BJ (cell line): ENCODE data around the gene IL17RC. TPM values are rescaled to one million over a fixed set of nuclear protein-coding genes. Genes with fewer than 3 reads are reported as not detected.
"Not testable (repeated sequence)": the region's sequence is repeated elsewhere in the genome, so short reads cannot be mapped to it uniquely, and the experiment has no call there.

Experiments
- CTCF ChIA-PET: fragments of 350-600 bp; formaldehyde crosslinking; extraction: SDS; loops from one replicate; lab custom pipeline; 2021; ENCODE audit warnings: antibody characterized with exemption, inconsistent platforms; lab: Yijun Ruan, JAX
- POLR2A ChIA-PET: fragments of 300-600 bp; sonication (Branson Sonifier 250); formaldehyde crosslinking; extraction: SDS; loops from one replicate; lab custom pipeline; 2021; ENCODE audit warnings: antibody characterized with exemption; lab: Charles Lee
- DNase-seq: peaks from one replicate; pipeline ENCODE4 v3.0.0-alpha.2; 2011; ENCODE audit warnings: low read depth
- H3K27me3 ChIP-seq: 2 replicates; pipeline ENCODE4 v1.6.0; 2011; ENCODE audit warnings: low read length; ENCODE audit not compliant: control insufficient read depth, insufficient read depth
- H3K36me3 ChIP-seq: 2 replicates; pipeline ENCODE4 v1.5.1; 2011; ENCODE audit warnings: low read length; ENCODE audit not compliant: control insufficient read depth, insufficient read depth
- H3K4me3 ChIP-seq: 2 replicates; pipeline ENCODE4 v1.5.1; 2011; ENCODE audit warnings: low read depth, mild to moderate bottlenecking, control low read depth, low read length
- CTCF ChIP-seq: IDR thresholded peaks from 2 replicates; pipeline ENCODE4 v1.5.1; 2011; ENCODE audit warnings: low read depth, mild to moderate bottlenecking, control low read depth, inconsistent platforms, low read length, moderate library complexity; ENCODE audit not compliant: insufficient read depth
- polyA plus RNA-seq: library from polyadenylated mRNA; depleted of rRNA; stranded (reverse); fragments of >200 nt; gene quantifications from 2 replicates; pipeline ENCODE4 v1.2.3, GENCODE V29; 2011

The IL17RC gene
- polyA plus RNA-seq, 1 experiment, result 28.1 TPM

DNA sequence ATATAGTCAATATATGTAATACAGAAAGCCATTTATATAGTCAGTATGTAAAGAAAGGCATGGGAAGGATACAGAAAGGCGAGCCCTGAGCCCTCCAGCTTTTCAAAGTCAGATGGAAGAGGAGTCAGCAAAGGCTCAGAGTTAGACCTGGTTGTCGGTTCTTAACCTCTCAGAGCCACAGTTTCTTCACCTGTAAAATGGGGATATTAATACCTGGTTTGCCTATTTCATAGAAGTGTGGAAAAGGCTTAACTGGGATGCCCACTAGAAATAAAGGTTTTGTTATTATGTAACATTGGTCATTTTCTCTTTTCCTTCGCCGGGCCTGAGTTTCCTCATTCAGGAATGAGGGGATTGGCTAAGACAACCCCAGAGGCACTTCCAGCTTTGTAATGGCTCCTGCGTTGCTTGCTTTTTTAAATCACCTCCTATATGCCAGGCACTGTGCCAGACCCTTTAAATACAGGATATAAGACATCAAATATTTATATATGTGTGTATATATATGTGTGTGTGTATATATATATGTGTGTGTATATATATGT lies 19.1 kb downstream of the IL17RC start:
- no peak overlapping the region for H3K4me3 ChIP-seq
- CTCF ChIA-PET, result interaction anchor here (2.4 kb wide), 1 partner anchor 10 kb away, joined by 19 read pairs; no protein-coding TSS in a partner anchor
- DNase-seq, result no peak
- H3K27me3 ChIP-seq, result no peaks in the 10 kb centered on the region
- no peak for TF ChIP-seq CTCF
- peaks cover 3% of the 10 kb centered on the region; the same call in 1 of the 2 replicates for H3K36me3 ChIP-seq
- POLR2A ChIA-PET, result no interaction called here

DNA sequence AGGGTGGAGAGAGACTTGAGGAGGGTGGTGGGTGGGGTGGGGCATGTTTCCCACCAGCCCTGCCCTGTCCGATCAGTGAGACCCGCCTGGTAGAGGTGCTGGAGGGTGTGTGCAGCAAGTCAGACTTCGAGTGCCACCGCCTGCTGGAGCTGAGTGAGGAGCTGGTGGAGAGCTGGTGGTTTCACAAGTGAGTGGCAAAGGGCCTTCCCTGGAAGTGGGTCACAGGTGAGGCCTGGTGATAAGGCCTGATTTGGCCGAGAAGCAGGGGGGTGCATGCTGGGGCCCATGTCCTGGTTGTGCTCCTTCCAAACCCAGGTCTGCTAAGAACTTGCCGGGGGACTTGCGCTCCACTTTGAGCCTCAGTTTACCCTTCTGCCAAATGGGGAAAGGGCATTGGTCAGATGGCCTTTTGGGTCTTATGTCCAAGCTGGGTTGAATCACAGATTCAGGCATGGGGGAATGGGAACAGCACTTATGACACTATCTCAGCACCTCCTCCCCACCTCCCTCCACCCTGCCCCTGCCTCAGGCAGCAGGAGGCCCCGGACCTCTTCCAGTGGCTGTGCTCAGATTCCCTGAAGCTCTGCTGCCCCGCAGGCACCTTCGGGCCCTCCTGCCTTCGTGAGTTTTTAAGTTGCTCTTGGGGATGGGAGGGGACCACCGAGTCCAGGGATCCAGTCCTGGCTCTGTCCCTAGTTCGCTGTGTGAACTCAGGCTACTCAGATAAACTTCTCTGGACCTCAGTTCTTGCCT lies 20.8 kb downstream of the IL17RC start:
- TF ChIP-seq CTCF, result no peak
- H3K36me3 ChIP-seq, result peaks cover 5% of the 10 kb centered on the region
- DNase-seq, result no peak
- H3K27me3 ChIP-seq, result no peaks in the 10 kb centered on the region
- POLR2A ChIA-PET, result no interaction called here
- CTCF ChIA-PET, result interaction anchor here (1.1 kb wide), 1 partner anchor 9 kb away, joined by 6 read pairs; no protein-coding TSS in a partner anchor
- H3K4me3 ChIP-seq, result no peak overlapping the region

DNA sequence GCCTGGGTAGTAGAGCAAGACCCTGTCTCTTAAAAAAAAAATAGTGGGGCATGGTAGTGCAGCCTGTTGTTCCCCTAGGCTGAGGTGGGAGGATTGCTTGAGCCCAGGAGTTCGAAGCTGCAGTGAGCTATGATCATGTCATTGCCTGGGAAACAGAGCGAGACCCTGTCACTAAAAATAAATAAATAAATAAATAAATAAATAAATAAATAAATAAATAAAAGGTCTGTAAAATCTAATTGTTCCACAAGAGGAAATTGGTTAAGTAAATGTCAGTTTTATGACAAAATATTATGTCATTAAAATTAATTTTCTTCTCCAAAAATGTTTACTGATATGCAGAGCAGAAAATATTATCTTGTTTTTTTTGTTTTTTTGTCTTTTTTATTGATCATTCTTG lies 22.1 kb downstream of the IL17RC start:
- H3K27me3 ChIP-seq, result no peaks in the 10 kb centered on the region
- H3K36me3 ChIP-seq, result peaks cover 6% of the 10 kb centered on the region
- POLR2A ChIA-PET, result interaction anchor here (0.5 kb wide), 1 partner anchor 558 kb away, joined by 3 read pairs; no protein-coding TSS in a partner anchor
- no peak for DNase-seq
- no peak overlapping the region for H3K4me3 ChIP-seq
- CTCF ChIA-PET, result no interaction called here
- no peak for TF ChIP-seq CTCF

DNA sequence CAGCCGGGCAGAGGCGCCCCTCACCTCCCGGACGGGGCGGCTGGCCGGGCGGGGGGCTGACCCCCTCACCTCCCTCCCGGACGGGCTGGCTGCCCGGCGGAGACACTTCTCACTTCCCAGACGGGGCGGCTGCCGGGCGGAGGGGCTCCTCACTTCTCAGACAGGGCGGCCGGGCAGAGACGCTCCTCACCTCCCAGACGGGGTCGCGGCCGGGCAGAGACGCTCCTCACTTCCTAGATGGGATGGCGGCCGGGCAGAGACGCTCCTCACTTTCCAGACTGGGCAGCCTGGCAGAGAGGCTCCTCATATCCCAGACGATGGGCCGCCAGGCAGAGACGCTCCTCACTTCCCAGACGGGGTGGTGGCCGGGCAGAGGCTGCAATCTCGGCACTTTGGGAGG lies 23.0 kb downstream of the IL17RC start:
- DNase-seq, H3K4me3 ChIP-seq, POLR2A ChIA-PET, CTCF ChIA-PET, H3K36me3 ChIP-seq, H3K27me3 ChIP-seq: not testable (repeated sequence)

DNA sequence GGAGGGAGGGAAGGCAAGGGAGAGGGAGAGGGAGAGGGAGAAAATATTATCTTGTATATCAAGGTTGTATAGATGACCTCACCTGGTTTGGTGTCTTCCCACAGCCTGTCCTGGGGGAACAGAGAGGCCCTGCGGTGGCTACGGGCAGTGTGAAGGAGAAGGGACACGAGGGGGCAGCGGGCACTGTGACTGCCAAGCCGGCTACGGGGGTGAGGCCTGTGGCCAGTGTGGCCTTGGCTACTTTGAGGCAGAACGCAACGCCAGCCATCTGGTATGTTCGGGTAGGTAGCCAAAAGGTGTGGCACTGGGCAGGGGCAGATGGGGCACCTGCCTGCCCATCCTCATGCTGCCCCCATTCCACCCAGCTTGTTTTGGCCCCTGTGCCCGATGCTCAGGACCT lies 23.8 kb downstream of the IL17RC start:
- Histone ChIP-seq H3K4me3 (no peak overlapping the region), H3K27me3 (no peaks in the 10 kb centered on the region), H3K36me3 (peaks cover 8% of the 10 kb centered on the region)
- no peak for DNase-seq
- TF ChIP-seq CTCF, result no peak
- POLR2A ChIA-PET, result no interaction called here
- CTCF ChIA-PET, result no interaction called here
